ENCODE data around the gene SLC25A17.
"Not testable (repeated sequence)": the region's sequence is repeated elsewhere in the genome, so short reads cannot be mapped to it uniquely, and the experiment has no call there.

The SLC25A17 gene

DNA sequence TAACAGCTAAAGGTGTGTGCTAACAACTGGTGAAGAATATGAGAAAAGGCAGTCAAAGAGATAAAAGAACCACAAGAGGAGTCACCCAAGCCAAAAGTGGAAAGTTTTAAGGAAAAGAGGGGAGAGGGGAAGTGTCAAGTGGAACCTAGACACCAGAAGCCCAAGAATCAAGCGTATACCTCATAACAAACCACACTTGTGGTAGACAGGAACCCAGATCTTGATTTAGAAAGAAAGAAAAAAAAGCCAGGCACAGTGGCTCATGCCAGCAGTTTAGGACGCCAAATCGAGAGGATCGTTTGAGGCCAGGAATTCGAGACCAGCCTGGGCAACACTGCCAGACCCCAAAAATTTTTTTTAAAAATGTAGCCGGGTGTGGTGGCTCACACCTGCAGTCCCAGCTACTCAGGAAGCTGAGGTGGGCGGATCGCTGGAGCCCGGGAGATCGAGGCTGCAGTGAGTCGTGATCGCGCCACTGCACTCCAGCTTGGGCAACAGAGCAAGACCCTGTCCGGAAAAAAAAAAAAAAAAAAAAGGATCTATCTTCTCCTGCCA, 877 bp downstream of the SLC25A17 start:
- DNase-seq, result peak; percentile 23

DNA sequence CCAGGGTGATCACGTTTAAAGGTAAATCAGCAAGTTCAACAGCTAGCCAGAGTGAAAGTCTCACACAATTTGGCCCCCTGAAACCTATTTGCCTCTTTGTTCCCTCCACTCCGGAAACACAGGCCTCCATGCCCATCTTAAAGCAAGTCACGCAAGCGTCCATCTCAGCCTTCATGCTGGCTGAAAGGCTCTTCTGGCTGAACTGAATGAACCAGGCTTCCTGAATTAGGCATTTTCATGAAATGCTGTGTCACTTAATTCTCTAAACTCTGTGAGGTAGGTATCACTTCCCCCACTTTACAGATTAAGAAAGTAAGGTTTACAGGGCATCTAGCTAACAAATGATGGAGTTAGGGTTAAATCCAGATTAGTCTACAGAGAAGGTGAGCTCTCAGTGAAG, 1.4 kb downstream of the SLC25A17 start:
- DNase-seq, result no peak

GRCh38 chr22:40813912-40814315, 5.2 kb downstream of the SLC25A17 start:
- no peak for DNase-seq

DNA sequence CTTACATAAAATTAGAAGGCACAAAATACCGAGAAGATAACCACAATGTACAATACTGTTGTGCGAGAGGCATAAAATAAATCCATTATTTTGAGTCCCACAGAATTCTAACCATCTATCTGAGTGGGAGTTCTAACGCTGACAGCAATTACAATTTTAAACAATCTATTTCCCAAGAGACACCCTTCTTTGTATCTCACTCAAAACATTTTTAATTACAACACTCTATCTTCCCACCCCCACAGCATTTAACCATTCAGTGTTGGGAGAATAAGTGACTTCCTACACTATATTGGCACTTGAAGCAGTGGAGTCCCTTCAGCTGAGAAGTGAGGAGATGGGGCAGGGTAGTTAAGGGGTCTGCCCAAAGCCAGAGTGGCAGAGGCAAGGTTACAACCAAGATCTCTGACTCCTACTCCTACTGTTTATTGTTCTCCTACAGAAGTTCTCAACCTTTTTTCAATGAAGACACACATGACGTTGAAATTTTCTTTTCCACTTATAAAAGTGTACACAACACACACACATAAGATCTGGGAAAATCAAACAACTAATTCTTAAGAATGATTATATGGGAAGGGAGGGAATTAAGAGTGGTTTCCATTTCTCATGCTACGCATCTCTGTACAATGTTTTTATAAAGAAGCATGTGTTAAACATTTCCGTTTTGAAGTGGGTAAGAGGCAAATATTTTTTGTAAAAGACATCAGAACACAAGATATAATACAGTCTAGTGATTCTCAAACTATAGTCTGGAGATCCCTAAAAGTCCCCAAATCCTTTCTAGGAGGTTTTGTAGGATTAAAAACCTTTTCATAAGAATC, 10.9 kb downstream of the SLC25A17 start:
- no peak for DNase-seq

DNA sequence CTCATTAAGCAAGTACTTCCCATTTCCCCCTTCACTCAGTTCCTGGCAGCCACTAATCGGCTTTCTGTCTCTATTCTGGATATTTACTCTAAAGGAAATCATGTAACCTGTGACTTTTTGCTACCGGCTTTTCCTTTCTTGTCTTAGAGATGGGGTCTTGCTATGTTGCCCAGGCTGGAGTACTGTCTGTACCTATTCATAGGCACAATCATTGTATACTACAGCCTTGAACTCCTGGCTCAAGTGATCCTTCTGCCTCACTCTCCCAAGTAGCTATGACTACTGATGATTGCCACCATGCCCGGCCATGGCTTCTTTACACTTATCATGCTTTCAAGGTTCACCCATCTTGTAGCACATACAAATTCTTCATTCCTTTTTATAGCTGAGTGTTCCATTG, 12.4 kb downstream of the SLC25A17 start:
- DNase-seq, result no peak

DNA sequence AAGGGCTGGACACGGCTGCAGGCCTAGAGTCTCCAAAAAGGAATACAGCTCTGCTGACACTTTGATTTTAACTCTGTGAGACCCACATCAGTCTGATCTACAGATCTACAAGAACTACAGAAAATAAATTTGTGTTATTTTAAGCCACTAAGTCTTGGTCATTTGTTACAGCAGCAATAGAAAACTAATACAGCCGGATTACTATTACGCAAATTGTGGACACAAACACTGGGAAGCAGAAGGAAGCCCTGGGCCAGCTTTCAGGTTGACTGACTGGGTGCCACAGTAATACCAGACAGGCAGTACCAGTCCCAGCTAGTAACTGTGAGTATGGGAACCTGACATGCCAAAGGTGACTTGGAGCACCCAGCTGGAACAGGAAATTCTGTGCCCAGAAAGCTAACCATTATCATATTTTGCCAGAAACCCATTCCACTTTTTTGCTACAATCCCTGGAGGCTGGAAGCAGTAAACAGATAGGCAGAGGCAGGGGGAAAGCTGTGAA, 13.4 kb downstream of the SLC25A17 start:
- no peak for DNase-seq

DNA sequence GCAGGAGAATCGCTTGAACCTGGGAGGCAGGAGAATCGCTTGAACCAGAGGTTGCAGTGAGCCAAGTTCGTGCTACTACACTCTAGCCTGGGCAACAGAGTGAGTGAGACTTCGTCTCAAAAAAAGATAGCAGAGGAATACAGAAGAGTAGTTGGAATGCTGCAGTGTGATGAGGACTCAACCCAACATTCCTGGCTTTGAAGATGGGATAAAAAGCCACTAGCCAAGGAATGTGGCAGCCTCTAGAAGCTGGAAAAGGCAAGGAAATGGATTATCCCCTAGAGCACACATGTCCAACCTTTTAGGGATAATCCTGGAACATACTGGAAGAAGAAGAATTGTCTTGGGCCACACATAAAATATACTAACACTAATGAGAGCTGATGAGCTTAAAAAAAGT, 13.9 kb downstream of the SLC25A17 start:
- DNase-seq, result no peak

DNA sequence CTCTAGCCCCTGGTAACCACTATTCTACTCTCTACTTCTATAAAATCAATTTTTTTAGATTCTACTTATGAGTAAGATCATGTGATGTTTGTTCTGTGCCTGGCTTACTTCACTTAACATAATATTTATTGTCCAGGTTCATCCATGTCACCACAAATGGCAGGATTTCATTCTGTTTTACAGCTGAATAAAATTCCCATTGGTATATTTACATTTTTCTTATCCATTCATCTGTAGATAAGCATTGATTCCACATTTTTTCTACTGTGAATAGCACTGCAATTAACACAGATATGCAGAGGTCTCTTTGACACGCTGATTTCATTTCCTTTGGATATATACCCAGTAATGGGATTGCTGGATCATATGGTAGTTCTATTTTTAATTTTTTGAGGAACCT, 15.8 kb downstream of the SLC25A17 start:
- DNase-seq, result no peak

GRCh38 chr22:40799008-40799407, 20.1 kb downstream of the SLC25A17 start:
- DNase-seq, result no peak

- DNase-seq, result no peak
Observed at GRCh38 chr22:40797427-40797826, 21.7 kb downstream of the SLC25A17 start.

DNA sequence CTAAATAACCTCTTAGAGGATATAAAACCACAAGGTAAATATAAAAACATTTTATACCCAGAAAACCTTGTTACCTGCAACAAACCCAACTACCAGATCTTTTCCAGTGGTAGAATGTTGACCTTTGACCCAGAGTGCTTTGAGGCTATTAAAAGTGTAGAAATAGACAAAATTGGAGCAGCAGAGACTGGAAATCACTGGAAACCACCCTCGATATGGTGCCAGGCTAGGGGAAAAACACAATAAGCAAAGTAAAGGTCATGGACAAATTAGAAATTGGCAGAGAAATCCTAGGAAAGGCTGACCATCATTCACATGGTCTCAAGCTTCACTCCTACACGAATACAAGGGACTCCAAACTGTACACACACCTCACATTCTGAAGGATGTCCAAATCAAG, 26.7 kb downstream of the SLC25A17 start:
- no peak for DNase-seq

DNA sequence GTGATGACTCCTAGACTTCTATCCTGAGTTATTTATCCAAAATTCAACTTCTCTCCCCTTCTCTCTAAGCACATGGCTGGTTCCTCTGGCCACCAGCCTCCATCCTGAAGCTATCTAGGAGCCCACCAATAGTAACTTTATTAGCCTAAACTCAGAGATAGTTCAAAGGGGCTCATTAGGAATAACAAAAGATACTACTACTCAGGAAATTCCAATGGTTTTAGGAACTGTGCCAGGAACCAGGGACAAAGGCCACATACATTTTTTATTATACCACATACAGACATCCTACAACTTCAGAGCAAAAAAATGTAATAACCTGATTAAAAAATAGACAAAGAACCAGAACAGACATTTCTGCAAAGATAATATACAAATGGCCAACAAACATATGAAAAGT, 27.9 kb downstream of the SLC25A17 start:
- no peak for DNase-seq

GRCh38 chr22:40789131-40789530, 30.0 kb downstream of the SLC25A17 start:
- DNase-seq, result no peak

- no peak for DNase-seq
Observed at GRCh38 chr22:40782521-40782920, 36.6 kb downstream of the SLC25A17 start.

- DNase-seq, result not testable (repeated sequence)
Observed at GRCh38 chr22:40781749-40782148, 37.4 kb downstream of the SLC25A17 start.

DNA sequence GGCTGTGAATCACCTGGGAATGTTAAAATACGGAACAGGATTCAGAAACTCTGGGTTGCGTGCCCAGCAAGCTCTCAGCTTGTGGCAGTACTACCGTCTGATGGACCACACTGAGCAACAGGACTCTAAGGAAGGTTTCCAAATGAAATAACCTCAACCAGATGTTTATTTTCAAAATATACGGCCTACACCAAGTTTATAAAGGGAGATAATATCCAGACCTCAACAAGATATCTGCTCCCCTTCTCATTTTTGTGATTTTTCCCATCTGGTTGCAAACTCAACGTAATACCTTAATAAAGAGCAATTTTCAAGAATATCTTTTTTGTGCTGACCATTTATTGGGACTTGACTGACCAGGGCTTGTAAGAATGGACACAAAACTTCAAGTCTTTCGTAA, 49.4 kb downstream of the SLC25A17 start:
- DNase-seq, result no peak

DNA sequence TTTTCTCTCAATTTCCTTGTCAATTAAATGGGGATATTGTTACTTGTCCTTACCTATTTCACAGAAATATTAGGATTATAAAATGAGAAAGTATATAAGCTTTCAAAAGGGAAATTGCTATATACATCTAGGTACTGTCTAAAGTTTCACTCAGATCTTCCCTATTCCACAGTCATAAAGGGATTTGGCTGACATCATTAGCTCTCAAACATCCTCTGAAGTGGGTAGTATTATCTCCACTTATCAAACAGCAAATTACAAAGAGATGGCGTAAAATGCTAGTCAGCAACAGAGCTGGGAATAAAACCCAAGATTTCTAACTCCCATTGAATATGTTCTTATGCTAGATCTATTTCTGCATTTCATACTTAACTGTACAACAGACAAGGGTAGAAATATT, 50.9 kb downstream of the SLC25A17 start:
- DNase-seq, result no peak

GRCh38 chr22:40766956-40767355, 52.2 kb downstream of the SLC25A17 start:
- DNase-seq, result no peak

DNA sequence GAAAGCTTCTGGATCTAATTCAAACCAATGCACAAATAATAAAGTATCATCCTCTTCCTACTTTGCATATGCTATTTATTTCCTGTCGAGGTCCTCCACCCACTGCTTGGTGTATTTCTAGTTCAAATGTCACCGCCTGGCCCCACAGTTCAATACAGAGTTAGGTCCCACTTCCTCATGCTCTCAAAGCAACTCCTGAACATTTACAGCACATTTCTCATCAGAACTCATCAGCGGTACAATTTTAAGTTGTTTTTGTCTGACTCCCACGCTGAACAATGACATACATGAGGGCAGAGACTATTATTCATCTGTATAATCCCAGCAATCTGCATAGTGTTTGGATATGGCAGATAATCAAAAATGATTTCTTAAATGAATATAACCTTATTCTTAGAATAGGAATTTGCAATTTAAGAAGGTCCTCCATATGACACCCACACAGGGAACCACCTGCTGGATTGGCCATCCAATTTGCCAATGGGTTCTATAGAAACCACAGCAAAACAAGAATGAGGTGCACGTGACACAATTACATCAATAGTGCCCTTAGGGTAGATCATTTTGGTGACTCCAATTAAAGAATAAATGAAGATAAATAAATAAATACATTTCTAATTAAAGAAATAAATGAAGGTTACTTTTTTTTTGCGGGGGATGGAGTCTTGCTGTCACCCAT, 54.2 kb downstream of the SLC25A17 start:
- peak; percentile 15 for DNase-seq

- DNase-seq, result no peak
Observed at GRCh38 chr22:40759294-40759840, 59.8 kb downstream of the SLC25A17 start.

DNA sequence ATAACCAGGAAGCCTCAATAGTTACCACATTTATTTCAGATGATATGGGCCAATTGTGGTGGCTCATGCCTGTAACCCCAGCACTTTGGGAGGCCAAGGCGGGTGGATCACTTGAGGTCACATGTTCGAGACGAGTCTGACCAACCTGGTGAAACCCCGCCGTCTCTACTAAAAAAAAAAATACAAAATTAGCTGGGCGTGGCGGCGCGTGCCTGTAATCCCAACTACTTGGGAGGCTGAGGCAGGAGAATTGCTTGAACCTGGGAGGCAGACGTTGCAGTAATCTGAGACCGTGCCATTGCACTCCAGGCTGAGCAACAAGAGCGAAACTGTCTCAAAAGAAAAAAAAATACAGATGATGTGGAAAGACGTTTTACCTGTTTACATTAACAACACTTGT, 60.3 kb downstream of the SLC25A17 start:
- not testable (repeated sequence) for DNase-seq

GRCh38 chr22:40758390-40758789, 60.8 kb downstream of the SLC25A17 start:
- no peak for DNase-seq

DNA sequence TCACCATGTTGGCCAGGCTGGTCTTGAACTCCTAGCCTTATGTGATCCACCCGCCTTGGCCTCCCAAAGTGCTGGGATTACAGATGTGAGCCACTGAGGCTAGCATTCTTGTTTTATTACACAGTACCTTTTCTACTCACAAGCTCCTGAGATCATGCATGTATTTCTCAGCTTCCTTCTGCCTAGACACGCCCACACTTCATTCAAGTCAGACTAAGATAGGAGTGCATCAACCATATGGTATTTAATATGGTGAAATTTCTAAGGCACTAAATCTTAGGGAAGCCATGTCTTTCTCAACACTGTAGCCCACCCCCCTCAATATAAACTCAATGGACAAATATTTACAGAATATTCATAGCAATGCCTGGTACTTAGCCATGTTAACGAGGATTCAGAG, 62.1 kb downstream of the SLC25A17 start:
- no peak for DNase-seq

- no peak for DNase-seq
Observed at GRCh38 chr22:40753114-40753513, 66.0 kb downstream of the SLC25A17 start.
